IMR-90 (cell line): Measurements from ENCODE around the gene COG1. TPM values are rescaled to one million over a fixed set of nuclear protein-coding genes. Genes with fewer than 3 reads are reported as not detected.

Experiments used
- ATAC-seq: fragments of 200-7000 bp; cut with Tn5 transposase; 2 replicates; pipeline ENCODE4 v1.9.1; 2020; ENCODE audit warnings: low read depth, mild to moderate bottlenecking, moderate library complexity
- BruUV-seq: library from RNA; stranded (reverse); fragments of 400-500 nt; replicated peaks from 2 replicates; lab custom pipeline; 2021; lab: Mats Ljungman, UMichigan
- CTCF ChIA-PET: fragments of 300-600 bp; formaldehyde crosslinking; extraction: SDS; loops from one replicate; lab custom pipeline; 2021; ENCODE audit warnings: antibody characterized with exemption; lab: Yijun Ruan, JAX
- POLR2A ChIA-PET: fragments of 300-600 bp; sonication (Branson Sonifier 250); formaldehyde crosslinking; loops from one replicate; lab custom pipeline; 2022; ENCODE audit warnings: antibody characterized with exemption; ENCODE audit not compliant: unreplicated experiment; lab: Charles Lee
- DNase-seq: peaks from one replicate; pipeline ENCODE4 v3.0.0; 2013
- H2AFZ ChIP-seq: replicated peaks from 2 replicates; pipeline ENCODE3; 2013; ENCODE audit warnings: low read length, mild to moderate bottlenecking; ENCODE audit not compliant: poor library complexity
- H2AK5ac ChIP-seq: 2 replicates; pipeline ENCODE4 v1.6.1; 2013; ENCODE audit warnings: low read depth, low read length, inconsistent platforms
- H2AK9ac ChIP-seq: replicated peaks from 2 replicates; pipeline ENCODE3; 2013; ENCODE audit warnings: mild to moderate bottlenecking, low read depth, low read length, moderate library complexity; ENCODE audit not compliant: poor library complexity
- H2BK120ac ChIP-seq: 2 replicates; pipeline ENCODE4 v1.6.1; 2013; ENCODE audit warnings: low read depth, low read length, inconsistent platforms
- H2BK15ac ChIP-seq: 3 replicates; pipeline ENCODE4 v1.6.1; 2013; ENCODE audit warnings: low read depth, low read length, inconsistent platforms
- H2BK20ac ChIP-seq: 2 replicates; pipeline ENCODE4 v1.6.1; 2013; ENCODE audit warnings: low read depth, mild to moderate bottlenecking, inconsistent platforms, low read length, moderate library complexity
- H2BK5ac ChIP-seq: 2 replicates; pipeline ENCODE4 v1.6.1; 2013; ENCODE audit warnings: mild to moderate bottlenecking, low read depth, low read length, inconsistent platforms; ENCODE audit not compliant: poor library complexity, severe bottlenecking
- H3K14ac ChIP-seq: replicated peaks from 2 replicates; pipeline ENCODE4 v1.6.1; 2013; ENCODE audit warnings: low read depth, low read length, inconsistent platforms
- H3K18ac ChIP-seq: 2 replicates; pipeline ENCODE4 v1.6.1; 2013; ENCODE audit warnings: low read depth, low read length, control low read depth
- H3K23ac ChIP-seq: 2 replicates; pipeline ENCODE4 v1.6.1; 2013; ENCODE audit warnings: low read depth, low read length, inconsistent platforms
- H3K27ac ChIP-seq: 2 replicates; pipeline ENCODE4 v1.5.1; 2013; ENCODE audit warnings: mild to moderate bottlenecking, control low read depth, low read length; ENCODE audit not compliant: insufficient read depth
- H3K27me3 ChIP-seq: 2 replicates; pipeline ENCODE4 v1.6.1; 2013; ENCODE audit warnings: low read length; ENCODE audit not compliant: control insufficient read depth, insufficient read depth
- H3K36me3 ChIP-seq: 2 replicates; pipeline ENCODE4 v1.6.1; 2013; ENCODE audit warnings: low read length, mixed read lengths; ENCODE audit not compliant: control insufficient read depth, insufficient read depth
- H3K4ac ChIP-seq: 2 replicates; pipeline ENCODE4 v1.6.1; 2013; ENCODE audit warnings: low read depth, low read length, inconsistent platforms
- H3K4me1 ChIP-seq: 2 replicates; pipeline ENCODE4 v1.6.1; 2013; ENCODE audit warnings: low read length, mixed read lengths; ENCODE audit not compliant: control insufficient read depth, insufficient read depth
- H3K4me2 ChIP-seq: 2 replicates; pipeline ENCODE4 v1.6.1; 2013; ENCODE audit warnings: low read depth, mild to moderate bottlenecking, control low read depth, low read length, moderate library complexity
- H3K4me3 ChIP-seq: 2 replicates; pipeline ENCODE4 v1.5.1; 2013; ENCODE audit warnings: low read depth, mild to moderate bottlenecking, control low read depth, low read length, moderate library complexity; ENCODE audit not compliant: insufficient read depth
- H3K56ac ChIP-seq: 2 replicates; pipeline ENCODE4 v1.6.1; 2013; ENCODE audit warnings: low read length, inconsistent platforms; ENCODE audit not compliant: insufficient read depth; ENCODE audit errors: extremely low read depth
- H3K79me1 ChIP-seq, 2 experiments: 2 replicates each; pipeline ENCODE4 v1.6.1; 2013; ENCODE audit warnings: low read length in 2 of 2, inconsistent platforms in 1 of 2, low read depth in 1 of 2
- H3K9ac ChIP-seq: 2 replicates; pipeline ENCODE4 v1.6.1; 2013; ENCODE audit warnings: low read depth, low read length, control low read depth
- H3K9me1 ChIP-seq: 2 replicates; pipeline ENCODE4 v1.6.1; 2013; ENCODE audit warnings: low read length, inconsistent platforms; ENCODE audit not compliant: insufficient read depth
- H3K9me3 ChIP-seq: 2 replicates; pipeline ENCODE4 v1.6.1; 2013; ENCODE audit warnings: low read length; ENCODE audit not compliant: control insufficient read depth, insufficient read depth
- H4K20me1 ChIP-seq: 2 replicates; pipeline ENCODE4 v1.6.1; 2013; ENCODE audit warnings: low read length, inconsistent platforms; ENCODE audit not compliant: insufficient read depth
- H4K5ac ChIP-seq: 2 replicates; pipeline ENCODE4 v1.6.1; 2013; ENCODE audit warnings: mild to moderate bottlenecking, low read depth, low read length, control low read depth
- H4K8ac ChIP-seq, 2 experiments: 2 replicates each; pipeline ENCODE4 v1.6.1; 2013; ENCODE audit warnings: low read depth in 2 of 2, low read length in 2 of 2, control low read depth in 1 of 2, inconsistent platforms in 1 of 2
- H4K91ac ChIP-seq: 2 replicates; pipeline ENCODE4 v1.6.1; 2013; ENCODE audit warnings: low read depth, low read length, inconsistent platforms; ENCODE audit not compliant: insufficient read depth
- CHD1 ChIP-seq: IDR thresholded peaks from 2 replicates; pipeline ENCODE4 v1.6.1; 2012; ENCODE audit warnings: low read depth, low read length, improper control_type of control experiment
- CTCF ChIP-seq: conservative IDR thresholded peaks from 2 replicates; pipeline ENCODE4 v1.5.1; 2012; ENCODE audit warnings: mild to moderate bottlenecking, low read depth, low read length, improper control_type of control experiment
- ELK1 ChIP-seq: fragments of 150-350 bp; IDR thresholded peaks from 2 replicates; pipeline ENCODE4 v1.6.1; 2016; ENCODE audit warnings: low read depth, mild to moderate bottlenecking, low read length, moderate library complexity, borderline replicate concordance
- NFE2L2 ChIP-seq: fragments of 150-350 bp; IDR thresholded peaks from 2 replicates; pipeline ENCODE4 v1.6.1; 2016; ENCODE audit warnings: low read depth, mild to moderate bottlenecking, low read length
- POLR2A ChIP-seq: IDR thresholded peaks from 2 replicates; pipeline ENCODE4 v1.6.1; 2012; ENCODE audit warnings: mild to moderate bottlenecking, low read depth, low read length
- RFX5 ChIP-seq: IDR thresholded peaks from 2 replicates; pipeline ENCODE4 v1.8.0; 2012; ENCODE audit warnings: low read depth, mild to moderate bottlenecking, low read length, moderate library complexity
- SMC3 ChIP-seq: fragments of 150-350 bp; IDR thresholded peaks from 2 replicates; pipeline ENCODE4 v1.6.1; 2016; ENCODE audit warnings: low read depth, mild to moderate bottlenecking, antibody characterized with exemption, low read length, moderate library complexity
- USF2 ChIP-seq: fragments of 150-350 bp; IDR thresholded peaks from 2 replicates; pipeline ENCODE4 v1.6.1; 2017; ENCODE audit warnings: mild to moderate bottlenecking, antibody characterized with exemption, low read length, low read depth
- WGBS, 2 experiments: methylation state at CpG; one replicate each; pipeline versions ENCODE4 v1.1.5 to v1.1.7; 2013; ENCODE audit warnings: missing lambda C conversion rate in 2 of 2; ENCODE audit not compliant: insufficient read length in 1 of 2; ENCODE audit errors: extremely low coverage in 2 of 2; 5-methylcytosine and 5-hydroxymethylcytosine counted together
- dilution Hi-C: fragments of 300-500 bp; cut with HindIII; formaldehyde crosslinking; loops from one replicate; pipeline ENCODE4 v1.14.3; 2018; ENCODE audit warnings: low sequenced_read_pairs; ENCODE audit not compliant: unreplicated experiment
- in situ Hi-C: fragments of 300-500 bp; cut with MboI; formaldehyde crosslinking; loops from 3 replicates; pipeline ENCODE4 v1.14.3; 2019; ENCODE audit warnings: low sequenced_read_pairs, inconsistent platforms, mixed read lengths
- intact Hi-C: fragments of 100-400 bp; cut with micrococcal nuclease; formaldehyde crosslinking; loops from 2 replicates; pipeline ENCODE4 v1.10.0; 2022
- polyA plus RNA-seq, 3 experiments: library from polyadenylated mRNA; depleted of rRNA; stranded (reverse); fragments of >200 nt; gene quantifications; 2 replicates each; pipeline ENCODE4 v1.2.3, GENCODE V29; 2012; ENCODE audit warnings: low replicate concordance in 1 of 3
- total RNA-seq: library from RNA; depleted of rRNA; stranded (reverse); fragments of >200 nt; gene quantifications from 2 replicates; pipeline ENCODE4 v1.2.3, GENCODE V29; 2012

COG1 gene
- total and polyA plus RNA-seq, 2 of the 4 experiments (the other 2 are of a cell fraction) = 18.3 to 35.1 TPM

GRCh38 chr17:73227379-73227778 lies 34.5 kb downstream of the COG1 start:
- Histone ChIP-seq H3K4ac (peak overlapping the region; percentile 88), H3K14ac (peak overlapping the region; percentile 89), H3K4me1 (peaks cover 17% of the 10 kb centered on the region), H3K9me3 (no peaks in the 10 kb centered on the region), H2AK5ac (no peak overlapping the region), H3K4me2 (peak overlapping the region; percentile 83), H4K91ac (peak overlapping the region; percentile 60; the same call in 1 of the 2 replicates), H2BK120ac (peak overlapping the region; percentile 79), H3K9me1 (peaks cover 11% of the 10 kb centered on the region), H2BK15ac (peak overlapping the region; percentile 61; the same call in 1 of the 3 replicates), H3K79me1 (peaks cover 37 to 73% of the 10 kb centered on the region in 2 experiments), H2BK5ac (peak overlapping the region; percentile 98), H3K18ac (peak overlapping the region; percentile 76; the same call in 1 of the 2 replicates), H4K8ac (peak overlapping the region; percentile 63 to 77; a peak in 3 of 4 replicates), H2BK20ac (peak overlapping the region; percentile 86; the same call in 1 of the 2 replicates), H3K27ac (peak overlapping the region; percentile 96; the same call in 1 of the 2 replicates), H3K9ac (peak overlapping the region; percentile 90; the same call in 1 of the 2 replicates), H3K4me3 (no peak overlapping the region), H4K5ac (peak overlapping the region; percentile 33; the same call in 1 of the 2 replicates), H3K27me3 (no peaks in the 10 kb centered on the region), H2AK9ac (no peak overlapping the region), H4K20me1 (peaks cover 19% of the 10 kb centered on the region; the same call in 1 of the 2 replicates), H3K23ac (peak overlapping the region; percentile 84), H3K56ac (peak overlapping the region; percentile 88; the same call in 1 of the 2 replicates), H2AFZ (no peak overlapping the region), H3K36me3 (peaks cover 3% of the 10 kb centered on the region)
- ATAC-seq (no peak), DNase-seq (no peak)
- CTCF ChIA-PET = interaction anchor here (0.7 to 1.6 kb wide), 2 partner anchors 502 to 671 kb away, joined by 3 to 4 read pairs; no protein-coding TSS in a partner anchor
- dilution Hi-C loops (no loop called here), intact Hi-C loops (no loop called here), in situ Hi-C loops (no loop called here)
- no TSS peak for BruUV-seq
- TF ChIP-seq USF2 = no peak
- TF ChIP-seq NFE2L2 = no peak
- no peak for TF ChIP-seq POLR2A
- TF ChIP-seq SMC3 = no peak
- TF ChIP-seq ELK1 = no peak
- TF ChIP-seq CHD1 = no peak
- TF ChIP-seq RFX5 = no peak
- no peak for TF ChIP-seq CTCF
- WGBS, 2 experiments = no CpG with 5 or more reads among the region's 3 CpGs
- POLR2A ChIA-PET = no interaction called here
